Hair follicle dermal papilla cell (primary cell): ENCODE results near the gene SEC61B. TPM values are rescaled to one million over a fixed set of nuclear protein-coding genes. Genes with fewer than 3 reads are reported as not detected.

Experiments used
- small RNA-seq: library from RNA; depleted of rRNA; stranded (forward); fragments of <200 nt; gene quantifications from one replicate; pipeline ENCODE3, GENCODE V24; 2012
- total RNA-seq: library from RNA; depleted of rRNA; stranded (reverse); fragments of >200 nt; gene quantifications from 2 replicates; pipeline ENCODE4 v1.2.3, GENCODE V29; 2012

The SEC61B gene
- total RNA-seq, result 70.7 and 83.1 TPM in 2 replicates

DNA sequence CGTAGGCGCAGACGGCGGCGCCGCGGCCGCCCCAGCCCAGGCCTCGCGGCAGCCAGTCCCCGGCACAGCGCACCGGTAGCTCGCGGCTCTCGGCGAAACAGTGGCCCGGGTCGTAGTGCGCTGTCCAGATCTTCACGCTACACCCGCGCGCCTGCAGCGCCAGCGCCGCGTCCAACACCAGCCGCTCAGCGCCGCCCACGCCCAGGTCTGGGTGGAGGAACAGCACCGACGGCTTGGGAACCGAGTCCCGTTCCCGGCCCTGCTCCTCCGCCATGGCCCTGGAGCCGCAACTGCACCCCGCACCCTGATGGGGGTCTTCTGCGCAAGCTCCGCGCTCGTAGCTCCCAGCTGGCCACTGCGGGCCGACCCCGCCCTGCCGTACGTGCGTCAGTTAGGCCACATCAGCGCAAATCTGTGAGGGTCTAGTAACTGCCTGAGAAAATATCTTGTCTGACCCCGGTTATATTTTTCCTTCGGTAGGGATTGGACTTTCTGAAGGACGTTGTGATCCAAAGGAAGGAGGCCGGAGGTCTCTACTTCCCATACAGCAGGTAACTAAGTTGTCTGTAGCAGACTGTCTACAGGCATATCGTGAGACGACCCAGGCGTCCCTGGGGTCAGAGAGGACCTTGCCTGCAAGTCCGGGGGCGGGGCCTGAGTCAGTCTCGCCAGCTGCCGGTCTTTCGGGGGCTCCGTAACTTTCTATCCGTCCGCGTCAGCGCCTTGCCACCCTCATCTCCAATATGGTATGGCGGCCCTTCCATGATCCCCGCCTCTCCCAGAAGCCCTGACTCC, at the start of gene SEC61B, which contains the start of gene ALG2:
TSS of gene SEC61B (plus strand) at position 662 of the 795 bp plus-strand sequence. CDS start at position 744, 82 bp downstream.
TSS of gene ALG2 (minus strand) at position 322 of the 795 bp plus-strand sequence. CDS start at position 274, 48 bp downstream.

Small RNA genes lying within 50 kb of the gene (small RNA-seq; reads per million reads assigned to genes)
- gene RN7SL794P, result not detected

Other genes with a start within 250 kb of the SEC61B start
- 84.4 and 129 TPM in 2 replicates for gene TGFBR1, start 117.2 kb upstream of the SEC61B start, total RNA-seq
- gene ALG2, start 340 bp upstream of the SEC61B start, total RNA-seq, result 48.7 and 60.8 TPM in 2 replicates